AG10803 (cell line): ENCODE results near the gene IL20RB.

Source experiments
- DNase-seq: peaks from one replicate; pipeline ENCODE4 v3.0.0; 2010; ENCODE audit warnings: low read depth
- H3K4me3 ChIP-seq: 2 replicates; pipeline ENCODE4 v1.5.1; 2011; ENCODE audit warnings: mild to moderate bottlenecking, low read length, control low read depth
- TF ChIP-seq, protein P1 (sequence below): conservative IDR thresholded peaks from 2 replicates; pipeline ENCODE4 v1.5.1; 2011; ENCODE audit warnings: mild to moderate bottlenecking, low read length, control low read depth, inconsistent platforms

The IL20RB gene

DNA sequence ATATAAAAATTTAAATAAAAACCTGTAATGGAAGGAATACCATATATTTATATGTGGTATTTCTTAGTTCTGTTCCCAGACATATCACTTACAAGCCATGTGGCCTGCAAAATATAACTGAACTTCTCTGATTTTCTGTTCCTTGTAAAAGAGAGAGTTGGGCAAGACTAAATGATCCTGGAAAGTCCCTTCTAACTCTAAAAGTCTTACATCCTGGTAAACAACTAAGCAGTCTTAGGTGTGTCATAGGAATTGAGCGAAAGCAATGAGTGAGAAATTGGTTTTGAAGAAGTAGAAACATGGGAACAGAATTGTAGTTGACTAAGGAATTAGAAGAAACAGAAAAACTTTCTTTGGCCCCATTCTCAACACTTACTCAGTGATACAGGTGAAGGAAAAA is 25.3 kb upstream of the IL20RB start:
- TF ChIP-seq, protein P1, sequence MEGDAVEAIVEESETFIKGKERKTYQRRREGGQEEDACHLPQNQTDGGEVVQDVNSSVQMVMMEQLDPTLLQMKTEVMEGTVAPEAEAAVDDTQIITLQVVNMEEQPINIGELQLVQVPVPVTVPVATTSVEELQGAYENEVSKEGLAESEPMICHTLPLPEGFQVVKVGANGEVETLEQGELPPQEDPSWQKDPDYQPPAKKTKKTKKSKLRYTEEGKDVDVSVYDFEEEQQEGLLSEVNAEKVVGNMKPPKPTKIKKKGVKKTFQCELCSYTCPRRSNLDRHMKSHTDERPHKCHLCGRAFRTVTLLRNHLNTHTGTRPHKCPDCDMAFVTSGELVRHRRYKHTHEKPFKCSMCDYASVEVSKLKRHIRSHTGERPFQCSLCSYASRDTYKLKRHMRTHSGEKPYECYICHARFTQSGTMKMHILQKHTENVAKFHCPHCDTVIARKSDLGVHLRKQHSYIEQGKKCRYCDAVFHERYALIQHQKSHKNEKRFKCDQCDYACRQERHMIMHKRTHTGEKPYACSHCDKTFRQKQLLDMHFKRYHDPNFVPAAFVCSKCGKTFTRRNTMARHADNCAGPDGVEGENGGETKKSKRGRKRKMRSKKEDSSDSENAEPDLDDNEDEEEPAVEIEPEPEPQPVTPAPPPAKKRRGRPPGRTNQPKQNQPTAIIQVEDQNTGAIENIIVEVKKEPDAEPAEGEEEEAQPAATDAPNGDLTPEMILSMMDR, result no peak

DNA sequence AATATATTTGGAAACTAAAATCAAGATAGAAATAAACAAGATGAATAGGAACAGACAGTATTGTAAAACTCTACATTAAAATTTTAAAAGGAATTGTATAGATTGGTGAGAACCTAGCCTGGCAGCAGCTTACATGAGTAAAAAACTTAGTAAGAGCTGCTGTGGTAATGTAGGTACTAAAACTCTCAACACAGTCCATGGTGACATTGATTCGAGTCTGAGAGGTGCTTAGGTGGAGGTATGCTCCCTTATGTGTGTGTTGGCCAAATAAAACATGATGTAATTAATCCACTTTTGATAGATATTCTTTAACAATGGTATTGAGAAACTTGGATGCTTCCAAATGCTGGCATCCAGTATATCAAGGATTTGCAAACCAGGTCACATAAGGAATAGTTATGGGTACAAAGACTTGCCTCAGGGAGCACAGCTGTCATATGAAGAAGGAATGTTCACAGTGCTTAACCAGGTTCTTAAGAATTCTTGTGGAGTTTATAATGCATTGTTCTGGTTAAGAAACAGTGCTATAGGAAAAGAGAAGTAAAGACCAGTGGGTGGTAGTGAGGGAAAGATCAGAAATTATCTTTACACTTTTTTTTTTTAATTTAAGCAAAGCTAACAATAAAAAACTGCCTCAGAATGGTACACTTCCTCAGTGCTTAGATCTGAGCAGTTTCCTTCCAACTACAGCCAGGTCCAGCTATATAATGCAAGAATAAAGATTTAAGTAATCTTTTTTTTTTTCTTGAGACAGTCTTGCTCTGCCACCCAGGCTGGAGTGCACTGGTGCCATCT is 24.6 kb upstream of the IL20RB start:
- H3K4me3 ChIP-seq, result no peak overlapping the region
- TF ChIP-seq, protein P1, result no peak
- peak; percentile 13 for DNase-seq

More for the DNA sequence above, 25.3 kb upstream of the IL20RB start:
- no peak overlapping the region for H3K4me3 ChIP-seq
- DNase-seq, result no peak

DNA sequence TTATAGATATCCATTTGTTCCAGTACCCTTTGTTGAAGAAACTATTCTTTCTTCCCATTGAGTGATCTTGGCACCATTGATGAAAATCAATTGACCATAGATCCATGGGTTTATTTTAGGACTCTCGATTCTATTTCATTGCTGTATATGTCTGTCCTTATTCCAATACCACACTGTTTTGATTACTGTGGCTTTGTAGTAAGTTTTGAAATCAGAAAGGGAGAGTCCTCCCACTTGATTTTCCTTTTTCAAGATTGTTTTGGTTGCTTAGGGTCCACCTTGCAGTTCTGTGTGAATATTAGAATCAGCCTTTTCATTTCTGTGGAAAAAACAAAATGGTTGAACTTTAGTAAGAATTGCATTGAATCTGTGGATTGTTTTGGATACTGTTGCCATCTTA is 20.6 kb upstream of the IL20RB start:
- TF ChIP-seq, protein P1, result no peak
- no peak overlapping the region for H3K4me3 ChIP-seq
- DNase-seq, result no peak

DNA sequence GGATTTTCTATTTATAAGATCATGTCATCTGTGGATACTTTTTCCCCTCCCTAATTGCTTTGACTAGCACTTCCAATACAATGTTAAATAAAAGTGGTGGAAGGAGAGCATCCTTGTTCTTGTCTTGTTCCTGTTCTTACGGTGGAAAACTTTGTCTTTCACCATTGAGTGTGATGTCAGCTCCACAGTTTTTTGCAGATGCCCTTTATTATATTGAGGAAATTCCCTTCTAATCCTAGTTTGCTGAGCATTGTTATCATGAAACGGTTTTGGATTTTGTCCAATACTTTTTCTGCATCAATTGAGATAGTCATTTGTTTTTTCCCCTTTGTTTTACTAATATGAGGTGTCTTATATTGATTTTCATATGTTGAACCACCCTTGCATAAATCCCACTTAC is 19.9 kb upstream of the IL20RB start:
- TF ChIP-seq, protein P1, result no peak
- no peak for DNase-seq
- H3K4me3 ChIP-seq, result no peak overlapping the region

DNA sequence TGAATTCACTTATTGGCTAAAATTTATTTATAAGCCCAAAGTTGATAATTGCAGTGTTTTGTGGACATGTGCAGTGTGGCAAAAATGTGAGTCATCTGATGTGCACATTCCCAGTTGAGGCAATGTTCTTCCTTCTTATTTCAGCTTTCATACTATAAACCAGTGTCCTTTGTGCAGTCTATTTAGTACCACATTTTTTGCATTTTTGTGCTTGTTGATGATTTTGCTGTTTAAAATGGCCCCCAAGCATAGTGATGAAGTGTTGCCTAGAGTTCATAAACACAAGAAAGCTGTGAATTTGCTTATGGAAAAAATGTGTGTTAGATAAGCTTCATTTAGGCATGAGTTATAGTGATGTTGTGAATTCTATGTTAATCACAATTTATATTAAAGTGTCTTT is 19.4 kb upstream of the IL20RB start:
- H3K4me3 ChIP-seq, result no peak overlapping the region
- peak; percentile 85 for DNase-seq
- TF ChIP-seq, protein P1, result no peak

DNA sequence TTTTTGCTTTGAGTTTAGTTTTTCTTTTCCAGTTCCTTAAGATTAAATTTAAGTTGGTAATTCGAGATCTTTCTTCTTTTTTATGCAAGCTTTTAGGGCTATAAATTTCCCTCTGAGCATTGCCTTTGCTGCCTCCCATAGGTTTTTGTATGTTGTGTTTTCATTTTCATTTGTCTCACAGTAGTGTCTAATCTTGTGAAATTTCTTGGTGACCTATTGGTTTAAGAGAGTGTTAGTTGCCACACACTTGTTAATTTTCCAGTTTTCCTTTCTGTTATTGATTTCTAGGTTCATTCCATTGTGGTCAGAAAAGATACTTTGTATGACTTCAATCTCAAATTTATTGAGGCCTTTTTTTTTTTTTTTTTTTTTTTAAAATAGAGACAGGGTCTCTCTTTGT is 18.3 kb upstream of the IL20RB start:
- TF ChIP-seq, protein P1, result no peak
- peak; percentile 39 for DNase-seq
- H3K4me3 ChIP-seq, result no peak overlapping the region

DNA sequence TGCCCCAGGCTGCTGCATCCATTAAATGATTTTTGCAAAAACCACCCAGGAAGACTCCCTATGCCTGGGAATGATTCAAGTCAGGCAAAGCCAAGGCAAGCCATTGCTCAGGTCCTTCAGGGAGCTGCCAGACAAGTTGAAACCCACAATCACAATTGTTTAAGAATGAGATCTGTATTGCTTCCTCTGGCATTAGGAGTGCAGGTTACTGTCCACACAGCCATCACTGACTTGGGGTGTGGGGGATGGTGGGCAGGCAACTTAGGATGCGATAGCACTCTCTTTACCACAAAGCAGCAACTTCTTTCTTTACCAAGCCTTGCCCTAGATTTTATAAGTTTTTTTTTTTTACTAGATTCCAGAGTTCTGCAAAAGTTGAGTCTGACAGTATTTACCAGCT is 15.0 kb upstream of the IL20RB start:
- H3K4me3 ChIP-seq, result no peak overlapping the region
- no peak for DNase-seq
- TF ChIP-seq, protein P1, result no peak
